HG03469 (cell line): ENCODE data around the gene SH3BP1.

Experiments
- ATAC-seq: cut with Tn5 transposase; IDR thresholded peaks from one replicate; pipeline ENCODE4 v1.9.1; 2021; ENCODE audit warnings: mild to moderate bottlenecking, moderate library complexity, moderate number of reproducible peaks; ENCODE audit not compliant: unreplicated experiment

Gene SH3BP1

GRCh38 chr22:37611207-37611606 lies 28.3 kb upstream of the SH3BP1 start:
- no peak for ATAC-seq

- no peak for ATAC-seq
These were observed 23.0 kb upstream of the SH3BP1 start for GRCh38 chr22:37616201-37617083.

DNA sequence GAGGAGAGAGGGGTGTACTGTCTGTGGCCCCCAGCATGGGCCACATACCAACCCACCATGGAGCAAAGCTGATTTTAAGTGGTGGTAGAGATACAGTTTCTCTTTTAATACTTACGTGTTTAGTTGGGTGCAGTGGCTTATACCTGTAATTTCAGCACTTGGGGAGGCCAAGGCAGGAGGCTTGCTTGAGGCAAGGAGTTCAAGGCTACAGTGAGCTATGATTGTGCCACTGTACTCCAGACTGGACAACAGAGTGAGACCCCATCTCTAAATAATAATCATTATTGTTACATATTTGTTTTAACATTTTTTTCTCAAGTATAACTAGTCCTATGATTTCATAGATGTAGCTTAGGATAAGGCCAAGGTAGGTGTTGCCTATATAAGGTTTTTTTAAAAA lies 22.0 kb upstream of the SH3BP1 start:
- ATAC-seq: no peak

DNA sequence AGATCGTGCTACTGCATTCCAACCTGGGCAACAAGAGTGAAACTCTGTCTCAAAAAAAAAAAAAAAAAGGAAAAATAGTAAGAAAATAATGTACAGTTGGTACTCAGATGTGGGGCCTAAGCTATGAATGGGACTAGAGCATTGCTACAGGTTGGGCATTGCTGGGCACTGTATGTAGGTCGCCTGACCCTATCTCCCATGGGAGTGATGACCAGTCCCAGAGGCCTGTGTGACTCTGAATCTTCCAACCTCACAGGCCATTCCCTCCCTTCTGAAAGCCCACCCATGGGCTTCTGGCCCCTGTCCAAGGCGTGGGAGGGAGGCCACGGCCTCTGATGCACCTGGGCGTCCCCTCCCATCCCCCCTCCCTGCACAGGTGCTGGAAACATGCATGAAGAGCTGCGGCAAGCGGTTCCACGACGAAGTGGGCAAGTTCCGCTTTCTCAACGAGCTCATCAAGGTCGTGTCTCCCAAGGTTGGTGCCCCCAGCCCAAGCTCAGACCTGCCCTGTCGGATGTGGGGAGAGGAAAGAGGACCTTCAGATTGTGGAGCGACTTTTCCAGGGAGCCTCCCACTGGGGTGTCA lies 21.3 kb upstream of the SH3BP1 start:
- no peak for ATAC-seq

DNA sequence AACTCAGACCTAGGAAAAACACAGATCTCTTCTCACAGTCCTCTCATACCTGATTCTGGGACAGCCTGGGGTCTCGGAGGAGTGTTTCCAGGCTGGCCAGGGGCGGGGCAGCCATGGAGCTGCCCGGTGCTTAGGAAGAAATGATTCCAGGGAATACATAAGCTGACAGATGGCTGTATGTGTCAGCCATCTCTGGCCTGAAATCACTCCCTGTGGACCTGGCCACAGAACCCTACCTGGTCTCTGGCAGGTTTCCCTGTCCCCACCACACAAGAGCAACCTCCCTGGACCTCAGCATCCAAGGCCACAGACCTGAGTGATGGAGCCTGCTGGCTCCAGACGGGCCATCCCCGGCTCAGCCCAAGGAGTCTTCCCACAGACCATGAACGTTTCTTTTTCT lies 20.8 kb upstream of the SH3BP1 start:
- no peak for ATAC-seq

DNA sequence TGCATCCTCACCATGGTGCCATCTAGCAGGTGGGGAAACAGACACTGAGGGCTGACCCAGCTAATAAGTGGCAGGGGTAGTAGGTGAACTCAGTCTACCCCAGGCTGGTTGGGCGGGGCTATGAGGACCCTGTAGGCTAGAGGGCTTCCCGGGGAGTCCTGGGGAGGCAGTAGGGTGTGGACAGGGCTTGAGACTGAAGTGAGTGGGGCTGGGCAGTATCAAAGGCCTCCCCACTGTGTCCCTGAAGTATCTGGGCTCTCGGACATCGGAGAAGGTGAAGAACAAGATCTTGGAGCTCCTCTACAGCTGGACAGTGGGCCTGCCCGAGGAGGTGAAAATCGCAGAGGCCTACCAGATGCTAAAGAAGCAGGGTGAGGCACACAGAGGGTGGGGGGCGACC lies 19.5 kb upstream of the SH3BP1 start:
- no peak for ATAC-seq

DNA sequence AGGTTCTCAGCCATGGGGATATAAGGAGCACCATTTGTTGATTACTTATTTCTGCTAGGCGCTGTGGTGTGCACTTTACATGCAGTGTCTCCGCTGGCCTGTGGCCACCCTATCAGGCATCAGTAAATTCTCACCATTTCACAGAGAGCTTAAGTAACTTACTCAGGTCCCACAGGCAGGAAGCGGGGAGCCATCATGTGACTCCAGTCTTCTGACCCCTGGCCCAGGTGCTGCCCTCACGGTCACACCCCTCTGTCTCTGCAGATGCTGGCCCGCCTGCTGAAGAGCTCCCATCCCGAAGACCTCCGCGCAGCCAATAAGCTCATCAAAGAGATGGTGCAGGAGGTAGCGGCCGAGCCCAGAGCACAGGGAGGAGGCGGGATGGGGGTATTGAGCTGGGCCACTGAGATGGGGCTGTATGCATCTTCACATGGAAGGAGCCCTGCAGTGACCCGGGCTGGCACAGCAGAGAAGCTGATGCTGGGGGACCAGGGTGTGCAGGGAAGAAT lies 18.1 kb upstream of the SH3BP1 start:
- ATAC-seq: no peak

DNA sequence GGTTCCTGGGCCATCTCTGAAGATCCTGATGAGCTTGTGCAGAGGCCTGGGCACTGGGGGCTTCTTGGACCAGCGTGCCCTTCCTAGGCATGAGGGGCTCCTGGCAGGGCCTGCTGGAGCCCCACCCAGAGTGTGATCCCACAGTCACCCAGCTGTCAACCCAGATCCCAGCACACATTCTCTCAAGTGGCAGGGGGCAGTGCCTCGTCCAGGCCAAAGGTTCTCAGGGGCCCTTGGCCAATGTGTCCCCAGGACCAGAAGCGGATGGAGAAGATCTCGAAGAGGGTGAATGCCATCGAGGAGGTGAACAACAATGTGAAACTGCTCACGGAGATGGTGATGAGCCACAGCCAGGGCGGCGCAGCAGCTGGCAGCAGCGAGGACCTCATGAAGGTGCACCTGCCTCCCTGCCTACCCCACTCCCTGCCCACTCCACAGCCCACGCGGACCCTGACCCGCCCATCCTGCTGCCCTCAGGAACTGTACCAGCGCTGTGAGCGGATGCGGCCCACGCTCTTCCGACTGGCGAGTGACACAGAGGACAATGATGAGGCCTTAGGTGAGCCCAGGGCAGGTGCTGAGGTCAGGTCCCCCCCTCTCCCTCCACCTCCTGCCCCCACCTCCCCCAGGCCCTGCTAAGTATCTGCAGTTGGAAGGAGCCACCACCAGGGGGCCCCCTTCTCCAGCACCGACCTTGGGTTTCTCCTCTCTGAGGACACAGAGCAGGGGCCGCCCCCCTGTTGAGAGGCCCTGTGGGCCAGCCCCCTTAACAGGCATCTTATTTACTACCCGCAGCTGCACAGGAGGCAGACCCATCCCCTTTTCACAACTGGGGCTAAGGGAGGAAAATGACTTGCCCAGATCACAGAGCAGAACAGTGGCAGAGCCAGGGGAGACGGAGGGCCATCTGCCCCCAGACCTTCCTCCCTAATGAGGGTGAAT lies 16.1 kb upstream of the SH3BP1 start:
- ATAC-seq: no peak

GRCh38 chr22:37624017-37624365 lies 15.5 kb upstream of the SH3BP1 start:
- no peak for ATAC-seq

DNA sequence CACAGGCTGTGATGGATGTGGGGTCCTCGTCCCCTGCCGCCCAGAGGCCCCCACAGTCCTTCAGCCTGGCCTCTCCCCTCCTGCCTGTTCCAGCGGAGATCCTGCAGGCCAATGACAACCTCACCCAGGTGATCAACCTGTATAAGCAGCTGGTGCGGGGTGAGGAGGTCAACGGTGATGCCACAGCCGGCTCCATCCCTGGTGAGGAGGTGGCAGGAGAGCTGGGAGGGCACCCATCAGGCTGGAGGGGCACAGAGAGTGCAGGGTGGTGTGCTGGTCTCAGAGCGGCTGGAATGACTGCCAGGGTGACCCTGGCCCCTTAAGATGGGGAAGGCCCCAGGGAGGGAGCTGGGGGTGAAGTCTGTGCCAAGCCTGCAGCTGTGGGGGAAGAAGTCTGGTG lies 14.6 kb upstream of the SH3BP1 start:
- ATAC-seq: no peak

DNA sequence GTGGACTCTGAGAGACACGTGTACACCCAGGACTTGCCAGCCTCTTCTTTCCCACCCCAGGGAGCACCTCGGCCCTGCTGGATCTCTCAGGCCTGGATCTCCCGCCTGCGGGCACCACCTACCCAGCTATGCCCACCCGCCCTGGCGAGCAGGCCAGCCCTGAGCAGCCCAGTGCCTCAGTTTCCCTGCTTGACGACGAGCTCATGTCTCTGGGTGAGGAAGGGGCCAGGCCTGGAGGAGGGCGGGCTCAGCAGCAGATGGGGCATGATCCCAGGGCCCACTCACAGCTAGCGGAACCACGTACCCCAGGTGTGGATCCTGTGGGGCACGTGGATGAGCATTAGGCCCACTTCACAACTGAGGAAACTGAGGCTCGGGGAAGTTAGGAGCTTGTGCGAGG lies 13.7 kb upstream of the SH3BP1 start:
- ATAC-seq: no peak

GRCh38 chr22:37626144-37626543 lies 13.3 kb upstream of the SH3BP1 start:
- no peak for ATAC-seq

GRCh38 chr22:37626556-37627075 lies 12.9 kb upstream of the SH3BP1 start:
- ATAC-seq: no peak

DNA sequence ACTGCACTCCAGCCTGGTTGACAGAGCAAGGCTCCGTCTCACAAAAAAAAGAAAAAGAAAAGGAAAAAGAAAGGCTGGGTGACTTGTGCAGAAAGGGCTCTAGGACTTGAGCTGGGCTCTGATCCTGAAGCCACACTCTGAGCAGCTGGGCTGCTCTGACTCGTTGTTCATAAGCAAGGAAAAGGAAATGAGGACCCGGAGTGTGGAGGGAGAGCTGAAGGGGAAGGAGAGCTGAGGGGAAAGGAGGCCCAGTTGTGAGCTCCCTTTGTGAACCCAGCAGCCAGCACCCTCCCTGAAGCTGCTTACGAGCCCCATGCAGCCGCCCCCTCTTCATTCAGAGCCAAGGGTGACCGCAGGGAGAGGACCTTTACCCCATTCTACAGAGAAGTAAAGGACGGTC lies 12.3 kb upstream of the SH3BP1 start:
- ATAC-seq: no peak

DNA sequence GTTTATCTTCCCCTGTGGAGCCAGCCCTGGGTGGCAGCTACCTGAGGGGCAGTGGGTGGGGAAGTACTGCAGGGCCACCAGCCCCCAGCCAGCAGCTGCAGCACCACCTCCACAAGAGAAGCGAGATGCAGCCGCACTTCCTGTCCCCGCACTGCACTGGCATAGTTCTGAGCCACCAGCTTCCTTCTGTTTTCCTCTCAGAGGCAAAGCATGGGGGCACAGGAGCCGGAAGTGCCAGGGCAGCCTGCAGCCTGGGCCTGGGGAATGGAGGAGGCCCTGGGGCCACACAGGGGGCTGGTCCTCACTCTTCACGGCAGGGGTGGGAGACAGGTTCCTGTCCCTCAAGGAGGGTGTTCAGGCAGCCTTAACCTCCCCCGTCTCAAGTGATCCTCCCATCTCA lies 11.9 kb upstream of the SH3BP1 start:
- ATAC-seq: no peak

DNA sequence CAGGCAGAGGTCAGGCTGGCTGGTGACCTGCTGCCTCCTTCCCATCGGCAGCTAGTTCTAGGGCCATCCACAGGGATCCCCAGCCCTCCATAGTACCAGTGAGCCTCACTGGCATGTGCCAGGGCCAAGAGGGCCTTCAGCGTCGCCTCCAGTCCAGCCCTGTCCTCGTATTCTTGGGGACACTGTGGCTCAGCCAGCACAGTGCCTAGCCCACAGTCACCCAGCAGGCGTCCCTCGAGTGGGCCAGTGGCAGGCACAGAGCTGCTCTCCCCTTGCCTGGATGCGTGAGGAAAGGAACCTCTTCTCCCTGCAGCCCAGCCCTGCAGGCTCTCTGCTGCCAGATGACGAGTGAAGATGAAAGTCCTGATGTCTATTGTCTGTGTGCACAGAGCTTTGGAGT lies 10.6 kb upstream of the SH3BP1 start:
- no peak for ATAC-seq

DNA sequence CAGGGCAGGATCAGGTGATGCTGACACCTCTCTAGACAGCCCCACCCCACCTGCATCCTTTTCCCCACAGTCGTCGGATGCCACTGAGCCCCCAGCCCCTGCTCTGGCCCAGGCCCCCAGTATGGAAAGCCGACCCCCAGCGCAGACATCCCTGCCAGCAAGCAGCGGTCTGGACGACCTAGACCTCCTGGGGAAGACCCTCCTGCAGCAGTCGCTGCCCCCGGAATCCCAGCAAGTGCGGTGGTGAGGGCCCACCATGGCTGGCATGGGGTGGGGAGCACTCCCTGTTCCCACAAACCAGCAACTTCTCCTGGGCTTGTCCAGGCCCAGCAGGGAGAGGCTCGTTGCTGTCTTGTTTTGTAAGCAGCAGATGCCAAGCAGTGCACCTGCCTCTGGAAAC lies 9.5 kb upstream of the SH3BP1 start:
- no peak for ATAC-seq

- ATAC-seq: no peak
These were observed 8.5 kb upstream of the SH3BP1 start for GRCh38 chr22:37630839-37631435.

DNA sequence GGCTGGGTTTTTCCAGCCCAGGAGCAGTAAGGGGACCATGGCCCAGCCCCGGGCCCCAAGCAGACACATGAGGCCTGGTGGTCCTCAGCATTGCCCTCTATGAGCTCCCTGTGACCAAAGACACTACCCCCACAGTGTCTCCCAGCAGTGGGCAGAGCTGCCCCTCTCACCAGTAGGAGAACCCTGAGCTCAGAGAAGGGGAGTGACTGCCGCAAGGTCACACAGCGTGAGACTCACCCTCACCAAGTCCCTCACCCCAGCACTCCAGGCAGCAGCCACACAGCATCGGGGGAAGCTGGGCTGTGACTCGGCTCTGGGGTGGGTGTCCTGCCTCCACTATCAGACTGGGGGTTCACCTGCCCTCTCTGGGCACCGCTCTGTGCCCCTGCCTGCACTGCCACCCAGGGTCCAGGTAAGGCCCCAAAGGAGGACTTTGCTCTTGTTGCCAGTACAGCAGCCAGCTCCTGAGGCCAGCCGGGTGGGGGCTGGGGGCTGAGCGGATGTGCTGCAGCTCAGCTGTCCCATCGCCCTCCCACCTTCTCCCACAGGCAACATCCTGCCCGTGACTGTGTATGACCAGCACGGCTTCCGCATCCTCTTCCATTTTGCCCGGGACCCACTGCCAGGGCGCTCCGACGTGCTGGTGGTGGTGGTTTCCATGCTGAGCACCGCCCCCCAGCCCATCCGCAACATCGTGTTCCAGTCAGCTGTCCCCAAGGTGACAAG lies 7.9 kb upstream of the SH3BP1 start:
- ATAC-seq: no peak
